GM13977 (cell line): ENCODE data around the gene MARVELD1.
A peak's percentile ranks its signal among the peaks of the same experiment; 100 is the strongest.
"Not testable (repeated sequence)": the region's sequence is repeated elsewhere in the genome, so short reads cannot be mapped to it uniquely, and the experiment has no call there.

Experiments
- DNase-seq: peaks from one replicate; pipeline ENCODE4 v3.0.0; 2012; ENCODE audit warnings: low spot score
- in situ Hi-C: fragments of 300-500 bp; cut with MboI; formaldehyde crosslinking; loops from one replicate; pipeline ENCODE4 v1.12.0; 2022; ENCODE audit warnings: low sequenced_read_pairs, low pct_unique_long_range_greater_than_20kb, mixed read lengths, inconsistent platforms; ENCODE audit not compliant: unreplicated experiment
- TF ChIP-seq, protein P1 (sequence below): IDR thresholded peaks from 2 replicates; pipeline ENCODE4 v1.5.1; 2012; ENCODE audit warnings: mild to moderate bottlenecking, control low read depth; ENCODE audit not compliant: insufficient read depth; ENCODE audit errors: extremely low read depth, missing control alignments

MARVELD1 gene

DNA sequence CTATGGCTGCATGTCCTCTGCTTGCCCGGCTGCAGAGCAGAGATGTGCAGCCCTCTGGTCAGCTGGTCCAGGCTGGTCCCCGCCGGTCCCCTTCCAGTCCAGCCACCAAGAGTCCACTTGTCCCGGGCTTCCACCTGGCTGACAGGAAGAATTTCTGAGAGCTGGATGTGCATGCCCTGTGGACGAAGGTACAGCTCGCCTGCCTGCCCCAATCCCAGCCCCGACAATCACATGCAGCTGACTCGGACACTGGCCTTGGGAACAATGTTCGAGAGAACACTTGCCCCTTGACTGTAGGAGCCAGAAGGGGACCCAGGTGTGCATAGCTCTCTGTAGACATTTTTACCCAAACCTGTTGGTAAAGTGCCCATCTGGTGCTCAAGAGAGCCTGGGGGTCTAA is 38.3 kb upstream of the MARVELD1 start:
- TF ChIP-seq, protein P1, sequence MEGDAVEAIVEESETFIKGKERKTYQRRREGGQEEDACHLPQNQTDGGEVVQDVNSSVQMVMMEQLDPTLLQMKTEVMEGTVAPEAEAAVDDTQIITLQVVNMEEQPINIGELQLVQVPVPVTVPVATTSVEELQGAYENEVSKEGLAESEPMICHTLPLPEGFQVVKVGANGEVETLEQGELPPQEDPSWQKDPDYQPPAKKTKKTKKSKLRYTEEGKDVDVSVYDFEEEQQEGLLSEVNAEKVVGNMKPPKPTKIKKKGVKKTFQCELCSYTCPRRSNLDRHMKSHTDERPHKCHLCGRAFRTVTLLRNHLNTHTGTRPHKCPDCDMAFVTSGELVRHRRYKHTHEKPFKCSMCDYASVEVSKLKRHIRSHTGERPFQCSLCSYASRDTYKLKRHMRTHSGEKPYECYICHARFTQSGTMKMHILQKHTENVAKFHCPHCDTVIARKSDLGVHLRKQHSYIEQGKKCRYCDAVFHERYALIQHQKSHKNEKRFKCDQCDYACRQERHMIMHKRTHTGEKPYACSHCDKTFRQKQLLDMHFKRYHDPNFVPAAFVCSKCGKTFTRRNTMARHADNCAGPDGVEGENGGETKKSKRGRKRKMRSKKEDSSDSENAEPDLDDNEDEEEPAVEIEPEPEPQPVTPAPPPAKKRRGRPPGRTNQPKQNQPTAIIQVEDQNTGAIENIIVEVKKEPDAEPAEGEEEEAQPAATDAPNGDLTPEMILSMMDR, result no peak
- in situ Hi-C loops, result loop anchor here (10.0 kb wide), 1 partner anchor 50 kb away; no protein-coding TSS in a partner anchor

DNA sequence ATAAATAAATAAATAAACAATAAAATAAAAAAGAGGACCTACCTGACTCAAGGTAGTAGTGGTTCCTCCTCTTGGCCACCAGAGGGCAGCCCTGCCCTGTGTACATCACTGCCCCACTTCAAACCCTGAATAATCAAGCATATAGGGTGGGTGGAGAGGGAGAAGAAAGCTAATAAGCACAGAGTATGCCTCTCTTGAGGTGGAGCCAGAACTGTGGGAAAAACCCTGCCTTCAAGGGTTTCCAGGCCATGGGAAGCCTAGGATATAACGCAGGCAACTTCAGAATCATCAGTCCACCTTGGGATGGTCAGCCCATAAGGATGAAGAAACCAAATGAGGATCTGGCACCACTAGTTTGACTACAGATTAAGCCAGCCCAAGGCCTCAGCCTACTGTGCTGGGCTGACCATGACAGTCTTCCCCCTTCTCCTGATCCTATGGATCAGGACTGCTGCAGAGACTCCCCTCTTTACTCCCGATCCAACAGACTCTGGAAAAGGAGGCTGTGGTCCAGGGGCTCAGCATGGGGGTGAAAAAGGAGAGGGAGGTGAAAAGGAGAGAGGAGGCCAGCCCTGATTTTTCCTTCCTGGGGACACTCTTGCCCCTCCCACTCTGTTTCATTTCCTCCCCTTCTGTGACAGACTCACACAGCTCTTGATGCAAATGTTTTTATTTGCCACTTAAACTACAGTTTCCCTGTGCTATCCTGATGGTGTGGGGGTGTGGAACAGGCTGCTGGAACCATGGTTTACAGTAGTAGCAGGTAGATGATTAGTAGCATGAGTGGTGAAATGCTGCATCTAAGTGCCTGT is 36.6 kb upstream of the MARVELD1 start:
- in situ Hi-C loops, result loop anchor here (10.0 kb wide), 1 partner anchor 48 kb away; no protein-coding TSS in a partner anchor
- DNase-seq, result peak; percentile 83
- TF ChIP-seq, protein P1, result peak; percentile 78

More for the DNA sequence above, 38.3 kb upstream of the MARVELD1 start:
- no peak for DNase-seq

DNA sequence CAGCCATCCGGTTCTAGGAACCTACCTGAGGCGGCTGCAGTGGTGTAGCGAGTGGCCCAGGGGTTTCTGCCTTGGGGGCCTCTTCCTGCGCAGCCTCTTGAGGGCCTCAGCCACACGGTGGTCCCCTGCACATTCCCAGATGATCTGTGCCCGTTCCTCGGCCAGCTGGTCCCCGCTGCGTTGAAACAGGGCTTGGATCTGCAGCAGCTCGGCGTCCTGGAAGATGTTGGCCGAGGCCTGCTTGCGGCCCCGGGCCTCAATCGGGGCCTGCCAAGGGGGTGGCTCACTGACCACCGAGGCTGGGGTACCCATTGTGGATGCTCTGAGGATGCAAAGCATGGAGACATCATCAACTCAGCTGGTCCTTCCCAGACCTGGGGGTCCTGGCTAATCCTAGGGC is 33.9 kb upstream of the MARVELD1 start:
- TF ChIP-seq, protein P1, result no peak
- in situ Hi-C loops, result loop anchor here (10.0 kb wide), 1 partner anchor 45 kb away; no protein-coding TSS in a partner anchor
- no peak for DNase-seq

DNA sequence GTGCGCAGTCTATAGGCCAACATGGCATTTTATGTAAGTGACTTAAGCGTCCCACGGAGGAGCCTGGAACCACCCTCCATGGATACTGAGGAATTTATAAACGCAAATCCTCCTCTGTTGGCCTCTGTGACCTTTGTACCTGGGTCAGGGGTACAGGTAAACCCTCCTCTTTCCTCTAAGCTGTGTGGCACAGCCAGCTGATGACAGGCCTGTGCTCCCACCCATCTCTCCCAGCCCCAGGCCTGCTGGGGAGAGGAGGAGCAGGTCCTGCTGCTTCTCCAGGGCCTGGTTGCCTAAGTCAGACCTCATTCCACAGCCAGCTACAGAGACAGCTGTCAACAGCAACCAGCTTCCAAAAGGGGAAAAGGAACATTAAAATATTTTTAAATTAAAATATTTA is 31.5 kb upstream of the MARVELD1 start:
- TF ChIP-seq, protein P1, result no peak
- DNase-seq, result no peak
- in situ Hi-C loops, result no loop called here

DNA sequence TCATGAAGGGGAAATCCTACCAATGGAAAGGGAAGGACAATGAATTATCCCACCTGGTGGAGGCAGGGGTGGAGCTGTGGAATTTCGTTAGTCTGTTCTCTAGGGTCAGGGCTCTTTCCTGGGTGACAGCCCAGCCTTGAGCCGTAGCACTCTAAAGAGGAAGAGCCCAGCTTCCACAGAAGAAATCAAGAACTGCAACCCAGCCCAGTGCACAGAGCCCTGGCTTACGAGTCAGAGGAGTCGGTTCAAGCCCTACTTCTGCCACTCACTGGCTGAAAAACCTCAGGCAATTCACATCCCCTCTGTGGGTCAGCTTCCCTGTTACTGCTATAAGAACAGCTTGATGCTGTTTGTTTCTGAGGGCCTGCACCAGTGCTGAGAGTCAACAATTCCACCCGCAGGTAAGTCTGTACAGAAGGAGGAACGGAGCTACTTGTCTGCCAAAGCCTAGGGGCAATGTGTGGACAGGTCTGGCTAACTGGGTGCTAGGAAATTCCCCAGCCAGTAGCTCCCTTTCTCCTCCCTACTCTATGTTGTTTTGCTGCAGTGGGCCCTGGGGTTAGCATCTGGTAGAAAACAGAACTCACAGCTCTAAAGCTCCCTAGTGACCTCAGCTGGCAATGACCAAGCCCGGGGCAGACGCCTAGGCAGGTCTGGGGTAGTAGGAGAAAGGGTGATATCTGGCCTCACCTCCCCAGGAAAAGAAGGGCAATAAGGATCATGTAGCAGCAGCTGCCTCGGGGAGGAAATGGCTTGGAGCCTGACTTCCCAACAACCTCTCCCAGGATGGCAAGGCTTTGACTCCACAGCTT is 29.8 kb upstream of the MARVELD1 start:
- no peak for DNase-seq
- in situ Hi-C loops, result no loop called here

DNA sequence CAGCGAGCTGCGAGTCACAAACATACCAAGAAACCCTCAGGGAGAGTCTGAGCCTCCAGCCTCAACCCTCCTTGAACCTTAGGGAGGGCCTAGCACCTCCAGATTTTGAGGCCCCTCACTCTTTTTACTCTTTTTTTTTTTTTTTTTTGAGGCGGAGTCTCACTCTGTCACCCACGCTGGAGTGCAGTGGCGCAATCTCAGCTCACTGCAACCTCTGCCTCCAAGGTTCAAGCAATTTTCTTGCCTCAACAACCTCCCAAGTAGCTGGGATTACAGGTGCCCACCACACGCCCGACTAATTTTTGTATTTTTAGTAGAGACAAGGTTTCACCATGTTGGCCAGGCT is 29.2 kb upstream of the MARVELD1 start:
- in situ Hi-C loops, DNase-seq: not testable (repeated sequence)

More for the DNA sequence above, 29.8 kb upstream of the MARVELD1 start:
- TF ChIP-seq, protein P1, result no peak

DNA sequence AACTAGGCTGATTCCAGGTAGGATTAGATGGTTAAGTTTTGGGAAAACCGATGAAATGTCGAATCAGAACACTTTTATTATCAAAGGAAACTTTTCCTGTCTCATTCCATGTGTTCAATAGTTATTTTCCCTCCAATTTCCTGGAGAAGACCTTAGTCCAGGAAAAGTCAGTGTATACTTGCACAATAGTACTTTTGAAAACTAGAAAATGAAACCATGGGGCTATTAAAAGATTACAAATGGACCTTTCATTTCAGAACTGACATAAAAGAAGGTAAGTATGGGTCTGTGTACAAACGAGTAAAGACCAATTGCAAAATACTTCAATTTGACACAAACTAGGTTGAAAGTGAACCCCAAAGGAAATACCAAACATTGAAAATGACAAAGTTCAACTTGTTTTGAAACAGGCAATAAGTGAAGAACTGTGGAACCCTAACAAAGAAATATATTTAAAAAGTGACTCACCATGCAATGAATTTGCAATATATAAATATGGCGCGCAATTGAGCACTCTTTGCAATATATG is 28.6 kb upstream of the MARVELD1 start:
- DNase-seq, result no peak
- TF ChIP-seq, protein P1, result no peak
- in situ Hi-C loops, result no loop called here
